ENCODE measurements around the gene GSTM2. TPM values are rescaled to one million over a fixed set of nuclear protein-coding genes. Genes with fewer than 3 reads are reported as not detected.

GSTM2 gene
- total RNA-seq, 1 donor from 2014 or later: 37.3 TPM

- Histone ChIP-seq H3K4me1 (no peaks in the 10 kb centered on the region), H3K4me3 (no peak overlapping the region), H3K27me3 (no peaks in the 10 kb centered on the region), H3K27ac (no peak overlapping the region), H3K36me3 (no peaks in the 10 kb centered on the region), H3K9me3 (no peaks in the 10 kb centered on the region)
- TF ChIP-seq CTCF (IDR thresholded peaks at IDR 0.05): no peak
- no peak for ATAC-seq
- intact Hi-C loops (cut with DNase I): no loop called here
- no peak for DNase-seq
Observed at GRCh38 chr1:109717729-109718128, 49.9 kb downstream of the GSTM2 start.

GRCh38 chr1:109718495-109718894, 50.6 kb downstream of the GSTM2 start:
- H3K27ac ChIP-seq: no peak overlapping the region
- TF ChIP-seq CTCF (IDR thresholded peaks at IDR 0.05): no peak
- intact Hi-C loops (cut with DNase I): no loop called here
- H3K36me3 ChIP-seq: no peaks in the 10 kb centered on the region
- no peak for DNase-seq
- peak; percentile 28 for ATAC-seq
- H3K4me1 ChIP-seq: no peaks in the 10 kb centered on the region
- H3K9me3 ChIP-seq: no peaks in the 10 kb centered on the region
- no peak overlapping the region for H3K4me3 ChIP-seq
- H3K27me3 ChIP-seq: no peaks in the 10 kb centered on the region

- no peak for TF ChIP-seq CTCF (IDR thresholded peaks at IDR 0.05)
- intact Hi-C loops (cut with DNase I): no loop called here
- Histone ChIP-seq H3K27ac (no peak overlapping the region), H3K9me3 (no peaks in the 10 kb centered on the region), H3K27me3 (no peaks in the 10 kb centered on the region), H3K4me3 (no peak overlapping the region), H3K4me1 (no peaks in the 10 kb centered on the region), H3K36me3 (no peaks in the 10 kb centered on the region)
- no peak for ATAC-seq
- no peak for DNase-seq
Observed at GRCh38 chr1:109719337-109719837, 51.5 kb downstream of the GSTM2 start.

- intact Hi-C loops (cut with DNase I): no loop called here
Observed at GRCh38 chr1:109721042-109721441, 53.2 kb downstream of the GSTM2 start.

GRCh38 chr1:109721971-109722370, 54.1 kb downstream of the GSTM2 start:
- DNase-seq: no peak
- no peak overlapping the region for H3K4me3 ChIP-seq

More at GRCh38 chr1:109721042-109721441, 53.2 kb downstream of the GSTM2 start:
- H3K4me1 ChIP-seq: no peaks in the 10 kb centered on the region
- no peak for ATAC-seq
- H3K4me3 ChIP-seq: no peak overlapping the region
- no peak overlapping the region for H3K27ac ChIP-seq
- no peak for DNase-seq
- H3K36me3 ChIP-seq: no peaks in the 10 kb centered on the region
- no peaks in the 10 kb centered on the region for H3K27me3 ChIP-seq
- TF ChIP-seq CTCF (IDR thresholded peaks at IDR 0.05): no peak
- no peaks in the 10 kb centered on the region for H3K9me3 ChIP-seq

More at GRCh38 chr1:109721971-109722370, 54.1 kb downstream of the GSTM2 start:
- Histone ChIP-seq H3K4me1 (no peaks in the 10 kb centered on the region), H3K9me3 (no peaks in the 10 kb centered on the region), H3K27ac (no peak overlapping the region), H3K36me3 (no peaks in the 10 kb centered on the region), H3K27me3 (no peaks in the 10 kb centered on the region)
- no peak for TF ChIP-seq CTCF (IDR thresholded peaks at IDR 0.05)
- intact Hi-C loops (cut with DNase I): no loop called here
- ATAC-seq: no peak

All from upper lobe of right lung (tissue), 1 donor.